ENCODE results near the gene KCNE3.

The KCNE3 gene

DNA sequence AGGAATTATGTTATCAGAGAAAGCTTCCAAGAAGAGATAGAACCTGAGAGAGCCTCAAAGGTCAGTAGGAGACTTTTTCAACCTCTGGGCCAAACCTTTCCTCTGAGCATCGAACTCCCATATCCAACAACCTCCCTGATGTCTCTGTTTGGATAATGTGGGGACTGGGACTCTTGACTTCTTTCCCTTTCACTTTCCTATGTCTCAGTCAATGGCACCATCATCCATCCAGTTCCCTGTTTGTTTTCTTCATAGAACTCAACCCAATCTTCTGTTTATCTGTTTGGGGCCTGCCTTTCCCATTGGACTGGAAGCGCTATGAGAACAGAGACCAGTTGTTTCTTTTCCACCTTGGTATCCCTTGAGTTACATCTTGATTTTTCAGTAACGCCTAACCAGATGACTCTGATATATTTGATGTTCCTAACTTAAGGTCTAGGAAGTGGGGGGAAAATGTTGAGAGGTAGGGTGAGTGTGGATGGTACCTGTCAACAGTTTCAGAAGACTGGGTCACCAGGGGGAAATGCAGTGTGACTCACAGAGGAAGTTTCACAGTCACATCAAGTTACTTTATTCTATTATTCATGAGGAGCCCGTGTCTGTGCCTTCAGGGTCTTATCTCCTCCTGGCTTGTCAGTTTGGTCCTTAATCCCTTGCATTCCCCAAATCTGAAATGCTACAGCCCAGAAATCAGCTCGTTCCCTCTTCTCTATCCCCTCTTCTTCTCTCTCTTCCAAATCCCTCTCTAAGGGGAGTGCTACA is 4.5 kb upstream of the KCNE3 start:
- no peak for DNase-seq (ENCODE audit: low spot score)

DNA sequence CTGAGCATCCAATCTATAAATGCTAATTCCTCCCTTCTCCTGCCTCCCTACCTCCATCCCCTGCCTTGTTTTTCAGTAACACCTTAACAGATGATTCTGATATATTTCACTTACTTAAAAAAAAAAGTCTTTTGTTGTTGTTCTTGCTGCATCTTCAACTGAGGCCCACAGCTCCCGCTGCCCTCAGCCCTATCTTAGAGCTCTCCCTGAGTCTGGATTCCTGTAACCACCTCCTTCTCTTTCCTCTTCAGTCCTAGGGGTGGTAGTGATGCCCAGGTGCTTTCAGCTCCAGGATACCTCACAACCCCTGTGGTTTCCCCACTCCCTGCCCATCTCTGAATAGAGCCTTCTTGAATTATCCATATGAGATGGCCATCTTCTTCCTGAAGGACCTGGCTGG is 3.7 kb upstream of the KCNE3 start:
- no peak for DNase-seq (ENCODE audit: low spot score)

DNA sequence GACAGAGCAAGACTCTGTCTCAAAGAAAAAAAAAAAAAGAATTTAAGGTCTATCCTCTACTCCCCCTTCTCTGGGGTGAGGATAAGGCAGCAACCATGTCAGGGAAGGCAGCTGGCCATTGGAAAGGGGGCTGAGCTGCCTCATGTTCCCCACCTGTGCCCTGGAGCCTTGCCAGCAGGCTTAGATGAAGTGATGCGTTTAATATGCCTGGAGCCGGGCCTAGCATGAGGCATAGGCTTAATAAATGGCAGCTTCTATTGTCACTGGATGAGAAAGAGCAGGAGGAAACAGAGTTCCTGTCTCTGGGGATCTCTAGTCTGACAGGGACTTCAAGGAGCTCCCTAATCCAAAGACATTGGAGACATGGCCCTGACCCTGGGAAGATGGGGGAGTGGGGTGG is 3.2 kb upstream of the KCNE3 start:
- no peak for DNase-seq (ENCODE audit: low spot score)

DNA sequence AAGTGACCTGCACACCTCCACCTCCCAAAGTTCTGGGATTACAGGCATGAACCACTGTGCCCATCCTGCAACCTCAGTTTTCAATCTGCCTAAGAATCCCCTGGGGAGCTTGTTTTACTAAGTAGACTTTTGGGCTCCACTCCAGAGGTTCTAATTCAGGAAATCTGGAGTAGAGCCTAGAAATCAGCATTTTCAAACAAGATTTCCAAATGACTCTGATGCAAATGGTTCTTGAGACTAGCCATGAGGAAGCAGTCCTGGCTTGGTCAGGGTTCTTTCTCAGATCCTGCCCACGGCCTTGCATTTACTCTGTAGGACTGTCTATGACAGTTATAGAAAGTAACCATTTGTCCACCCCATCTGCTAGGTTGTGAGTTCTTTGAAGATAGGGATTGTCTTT is 1.6 kb upstream of the KCNE3 start:
- no peak for DNase-seq (ENCODE audit: low spot score)

DNA sequence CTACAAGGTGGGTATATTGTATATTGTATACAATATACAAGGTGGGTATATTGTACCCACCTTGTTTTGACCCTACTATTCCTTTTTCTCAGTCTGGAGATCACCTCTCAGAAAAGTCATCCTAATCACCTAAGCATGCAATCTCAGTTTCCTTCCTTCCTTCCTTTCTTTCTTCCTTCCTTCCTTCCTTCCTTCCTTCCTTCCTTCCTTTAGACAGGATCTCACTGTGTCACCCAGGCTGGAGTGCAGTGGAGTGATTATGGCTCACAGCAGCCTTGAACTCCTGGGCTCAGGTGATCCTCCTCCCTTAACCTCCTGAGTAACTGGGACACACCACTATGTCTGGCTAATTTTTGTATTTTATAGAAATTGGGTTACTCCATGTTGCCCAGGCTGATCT is 1.2 kb upstream of the KCNE3 start:
- no peak for DNase-seq (ENCODE audit: low spot score)

DNA sequence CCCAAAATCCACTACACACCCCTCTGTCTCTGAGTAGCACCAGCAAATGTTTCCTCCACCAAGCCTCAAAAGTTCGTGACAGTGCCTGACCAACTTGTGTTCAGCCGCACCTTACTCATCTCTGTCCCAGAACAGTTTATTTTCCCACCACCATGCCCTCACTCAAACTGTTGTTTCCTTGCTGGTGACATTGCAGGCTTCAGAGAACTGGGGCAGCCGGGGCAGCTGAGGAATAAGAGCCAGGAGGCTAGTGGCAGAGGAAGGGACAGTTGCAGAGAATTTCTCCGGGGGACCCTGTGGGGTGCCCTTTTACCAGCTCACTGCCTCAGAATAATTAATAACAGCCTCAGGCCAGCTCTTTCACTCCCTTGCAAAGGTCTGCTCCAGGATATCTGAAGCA is 709 bp upstream of the KCNE3 start:
- no peak for DNase-seq (ENCODE audit: low spot score)

DNA sequence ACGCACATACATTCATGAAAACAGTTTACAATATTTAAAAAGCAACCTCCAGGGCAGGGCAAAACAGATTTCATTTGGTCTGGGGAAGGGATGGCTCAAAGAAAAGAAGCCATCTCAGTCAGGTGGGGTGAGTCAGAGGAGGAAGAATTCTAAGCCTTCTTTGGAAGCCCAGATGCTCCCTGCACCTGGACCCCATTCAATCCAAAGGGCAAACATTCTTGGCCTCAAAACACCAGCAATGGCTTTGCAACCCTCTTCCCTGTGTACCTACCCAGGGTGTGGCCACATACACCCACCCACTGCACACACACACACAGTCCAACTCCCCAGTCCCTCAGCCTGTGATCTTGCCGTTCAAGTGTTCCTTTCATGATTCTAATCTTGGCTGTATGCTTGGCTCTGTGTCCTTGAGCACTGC is 2.0 kb downstream of the KCNE3 start:
- DNase-seq (ENCODE audit: low spot score), result no peak

DNA sequence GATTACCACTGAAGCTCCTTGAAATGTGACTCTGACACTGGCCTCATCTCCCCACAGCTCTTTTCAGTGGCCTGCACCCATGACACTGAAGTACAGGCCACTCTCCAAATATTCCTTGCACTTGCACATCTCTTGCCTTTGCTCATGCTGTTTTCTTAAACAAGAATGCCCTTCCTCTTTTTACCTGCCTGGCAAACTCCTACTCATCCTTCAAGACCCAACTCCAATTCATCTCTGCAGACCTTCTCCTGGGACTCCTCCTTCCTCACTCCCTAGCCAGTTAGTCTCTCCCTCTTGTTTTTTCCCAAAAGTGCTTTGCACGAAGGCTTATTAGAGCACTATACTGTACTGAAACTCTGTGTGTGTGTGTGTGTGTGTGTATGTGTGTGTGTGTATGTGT is 2.6 kb downstream of the KCNE3 start:
- no peak for DNase-seq (ENCODE audit: low spot score)

DNA sequence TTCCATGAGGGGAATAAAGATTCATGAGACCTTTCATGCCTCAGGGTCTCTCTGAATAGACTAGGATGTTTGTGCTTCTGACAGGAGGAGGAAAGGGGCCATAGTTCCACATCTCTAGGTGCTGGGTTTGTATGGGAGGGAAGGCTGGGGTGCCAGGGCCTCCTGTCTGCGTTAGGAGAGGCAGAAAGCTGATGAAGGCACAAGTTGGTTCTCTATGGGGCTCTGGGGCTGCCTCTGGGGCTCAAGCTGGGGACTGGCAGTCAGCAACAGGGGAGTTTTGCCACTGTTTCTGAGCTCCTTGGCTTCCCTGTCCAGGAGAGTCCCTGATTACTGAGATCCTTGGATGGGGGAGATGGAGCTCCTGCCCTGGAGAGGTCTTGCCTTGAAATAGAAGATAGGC is 4.1 kb downstream of the KCNE3 start:
- DNase-seq (ENCODE audit: low spot score), result no peak

DNA sequence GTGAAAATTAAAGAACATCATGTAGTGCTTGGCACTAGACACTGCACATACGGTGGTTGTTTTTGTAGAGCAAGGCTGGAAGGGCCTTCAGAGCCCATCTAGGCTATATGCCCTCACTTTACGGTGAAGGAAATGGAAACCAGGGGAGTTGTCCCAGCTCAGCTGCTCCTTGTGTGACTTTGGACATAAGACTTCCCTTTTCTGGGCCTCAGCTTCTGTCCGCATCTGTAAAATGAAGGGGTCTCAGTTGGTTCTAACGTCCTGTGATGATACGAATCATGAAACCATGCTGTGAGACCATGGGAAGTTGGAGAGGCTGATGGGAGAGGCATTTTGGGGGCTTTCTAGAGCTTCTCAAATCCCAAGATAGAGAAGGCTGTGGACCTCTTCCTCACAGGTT is 4.7 kb downstream of the KCNE3 start:
- DNase-seq (ENCODE audit: low spot score), result no peak

DNA sequence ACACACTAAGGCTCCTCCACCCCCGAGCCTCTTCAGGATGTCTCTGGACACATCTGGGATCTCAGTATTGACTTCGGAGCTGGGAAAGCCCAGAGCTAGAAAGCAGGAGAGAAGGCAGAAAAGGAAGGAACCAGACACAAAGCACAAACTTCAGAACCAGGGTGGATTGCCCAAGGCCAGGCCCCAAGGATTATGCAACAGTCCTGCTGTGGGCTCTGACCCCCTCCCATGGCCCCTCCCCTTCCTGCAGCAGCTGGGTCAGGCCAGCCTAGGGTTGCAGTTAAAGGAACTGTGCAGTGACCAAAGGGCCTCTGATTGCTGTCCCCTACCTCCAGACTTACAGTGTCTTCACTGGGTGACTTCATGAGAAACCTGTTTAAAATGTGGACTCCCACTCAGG is 5.3 kb downstream of the KCNE3 start:
- no peak for DNase-seq (ENCODE audit: low spot score)

DNA sequence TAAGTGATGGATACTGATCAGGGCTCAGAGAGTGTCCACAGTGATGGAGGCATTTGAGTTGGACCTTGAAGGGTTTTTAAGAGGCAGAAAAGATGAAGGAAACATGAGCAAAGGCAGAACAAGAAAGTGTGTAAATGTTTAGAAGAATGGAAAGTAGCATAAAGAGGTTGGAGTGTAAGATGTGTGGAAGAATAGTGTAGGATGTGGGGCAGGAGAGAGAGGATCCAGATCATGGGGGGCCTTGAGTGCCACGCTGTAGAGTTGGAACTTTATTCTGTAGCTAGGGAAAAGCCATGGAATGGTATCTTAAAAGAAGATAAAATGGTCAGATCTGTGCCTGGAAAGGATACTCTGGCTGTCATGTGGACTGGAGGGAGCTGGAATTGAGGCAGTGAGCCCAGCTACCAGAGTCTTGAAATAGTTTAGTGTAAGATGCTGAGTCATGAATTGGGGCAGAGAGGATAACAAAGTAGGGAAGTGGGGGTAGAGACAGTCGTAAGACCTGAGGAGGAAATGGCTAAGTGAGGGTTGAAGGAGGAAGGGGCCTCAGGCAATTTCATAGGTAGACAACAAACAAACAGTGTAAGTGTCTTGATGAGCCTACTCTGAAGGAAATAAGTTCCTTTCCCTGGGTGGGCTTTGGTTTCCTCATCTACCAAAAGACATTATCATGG is 6.7 kb downstream of the KCNE3 start:
- DNase-seq (ENCODE audit: low spot score), result no peak

DNA sequence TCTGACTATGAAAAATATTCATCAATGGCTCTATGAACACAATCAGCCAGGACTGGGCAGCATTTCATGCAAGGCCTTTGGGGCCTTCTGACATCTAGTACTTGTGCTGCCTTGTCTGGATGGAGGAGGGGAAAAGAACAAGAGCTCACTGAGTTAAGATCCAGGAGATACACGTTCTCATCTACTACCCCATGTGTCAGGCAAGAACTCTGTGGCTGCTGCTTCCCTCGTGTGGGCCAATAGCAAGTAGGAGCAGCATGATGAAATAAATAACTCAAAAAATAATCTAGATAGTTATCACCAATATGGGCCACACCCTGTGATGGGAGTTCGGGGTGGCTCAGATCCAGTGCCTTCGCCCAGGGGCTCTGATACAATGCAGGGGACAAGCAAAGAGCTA is 7.3 kb downstream of the KCNE3 start:
- DNase-seq (ENCODE audit: low spot score), result no peak

DNA sequence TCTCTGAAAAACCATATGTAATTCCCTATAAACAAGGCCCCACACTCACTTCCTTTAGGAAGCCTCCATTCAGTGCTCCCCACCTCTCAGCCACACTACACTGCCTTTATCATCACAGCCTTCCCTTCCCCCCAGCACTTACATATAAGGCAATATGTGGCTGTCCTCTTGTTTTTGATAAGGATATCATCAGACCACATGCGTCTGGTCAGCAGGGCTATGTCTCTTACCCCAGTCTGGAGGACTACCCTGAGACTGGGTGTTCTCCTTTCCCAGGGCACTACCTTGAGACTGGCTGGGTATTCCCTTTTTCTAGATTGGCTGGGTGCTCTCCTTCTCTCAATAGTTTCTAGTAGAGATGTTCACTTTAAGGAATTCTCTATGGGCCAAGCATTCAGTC is 7.8 kb downstream of the KCNE3 start:
- no peak for DNase-seq (ENCODE audit: low spot score)

DNA sequence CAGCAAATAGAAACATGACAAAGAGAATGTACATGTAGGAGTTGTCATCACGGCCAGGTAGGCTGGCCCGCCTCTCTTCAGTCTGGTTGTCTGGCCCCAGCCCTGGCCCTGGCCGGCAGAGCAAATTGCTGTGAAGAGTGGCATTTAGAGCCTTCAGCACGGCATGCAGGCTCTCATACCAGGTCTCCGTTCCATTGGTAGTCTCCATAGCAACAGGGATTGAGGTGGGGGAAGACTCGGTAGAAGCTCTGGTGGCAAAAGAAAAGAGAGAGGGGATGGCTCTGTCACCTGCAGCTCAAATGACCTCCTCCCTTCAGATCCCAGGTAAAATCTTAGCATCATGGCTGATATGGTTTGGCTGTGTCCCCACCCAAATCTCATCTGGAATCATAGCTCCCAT is 10.0 kb downstream of the KCNE3 start:
- no peak for DNase-seq (ENCODE audit: low spot score)

DNA sequence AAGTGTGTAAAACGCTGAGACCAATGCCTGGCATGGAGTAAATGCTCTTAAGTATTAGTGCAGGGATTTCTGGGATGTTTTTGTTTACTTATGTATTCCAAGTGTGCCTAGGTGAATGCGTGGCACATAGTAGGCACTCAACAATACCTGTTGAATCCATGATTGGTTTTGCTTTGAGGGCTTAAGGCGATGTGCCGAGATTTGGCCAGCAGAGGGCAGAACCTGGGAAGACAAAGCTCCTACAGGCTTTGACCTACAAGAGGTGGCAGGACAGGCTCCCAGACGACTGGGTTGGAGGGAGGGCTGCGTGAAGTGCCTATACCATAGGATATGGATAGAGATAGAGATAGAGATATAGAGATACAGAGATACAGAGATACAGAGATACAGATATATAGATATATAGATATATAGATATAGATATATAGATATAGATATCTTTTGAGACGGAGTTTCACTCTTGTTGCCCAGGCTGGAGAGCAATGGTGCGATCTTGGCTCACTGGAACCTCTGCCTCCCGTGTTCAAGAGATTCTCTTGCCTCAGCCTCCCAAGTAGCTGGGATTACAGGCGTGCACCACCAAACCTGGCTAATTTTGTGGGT is 13.9 kb downstream of the KCNE3 start:
- DNase-seq (ENCODE audit: low spot score), result peak; percentile 55

DNA sequence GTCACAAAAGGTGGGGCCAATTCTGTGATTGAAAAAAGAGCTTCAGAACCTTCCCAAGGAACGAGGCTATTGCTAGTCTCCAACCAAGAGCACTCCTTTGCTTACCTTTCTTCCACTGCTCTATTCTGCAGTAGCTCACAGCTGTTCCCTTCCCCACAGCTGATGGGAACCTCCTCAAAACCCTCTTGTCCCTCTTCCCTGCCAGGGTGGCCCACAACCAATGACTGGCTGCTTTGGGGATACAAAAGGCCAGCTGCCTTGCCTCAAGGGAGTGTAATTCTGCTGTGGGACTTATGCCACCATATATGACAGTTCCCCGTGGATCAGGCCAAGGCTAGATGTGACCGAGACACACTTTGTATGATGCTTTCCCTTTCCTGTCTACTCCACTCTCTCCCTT is 15.0 kb downstream of the KCNE3 start:
- no peak for DNase-seq (ENCODE audit: low spot score)

DNA sequence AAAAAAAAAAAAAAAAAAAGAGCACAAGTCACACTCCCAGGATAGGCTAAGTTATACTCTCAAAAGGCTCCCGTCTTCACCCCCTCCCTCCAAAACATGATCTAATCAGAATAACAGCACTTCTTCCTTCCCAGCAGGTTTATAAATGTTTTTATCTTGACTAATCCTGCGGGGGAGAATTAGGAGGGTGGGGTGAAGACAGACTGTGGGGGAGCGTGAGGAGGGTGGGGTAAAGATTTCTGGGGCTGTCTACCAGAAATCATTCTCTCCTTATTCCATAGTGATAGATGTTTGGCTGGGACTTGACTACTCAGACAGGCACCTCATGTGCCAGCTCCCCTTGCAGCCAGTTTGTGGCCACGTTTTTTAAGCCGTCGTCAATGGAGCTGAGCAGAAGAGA is 17.0 kb downstream of the KCNE3 start:
- DNase-seq (ENCODE audit: low spot score), result no peak

DNA sequence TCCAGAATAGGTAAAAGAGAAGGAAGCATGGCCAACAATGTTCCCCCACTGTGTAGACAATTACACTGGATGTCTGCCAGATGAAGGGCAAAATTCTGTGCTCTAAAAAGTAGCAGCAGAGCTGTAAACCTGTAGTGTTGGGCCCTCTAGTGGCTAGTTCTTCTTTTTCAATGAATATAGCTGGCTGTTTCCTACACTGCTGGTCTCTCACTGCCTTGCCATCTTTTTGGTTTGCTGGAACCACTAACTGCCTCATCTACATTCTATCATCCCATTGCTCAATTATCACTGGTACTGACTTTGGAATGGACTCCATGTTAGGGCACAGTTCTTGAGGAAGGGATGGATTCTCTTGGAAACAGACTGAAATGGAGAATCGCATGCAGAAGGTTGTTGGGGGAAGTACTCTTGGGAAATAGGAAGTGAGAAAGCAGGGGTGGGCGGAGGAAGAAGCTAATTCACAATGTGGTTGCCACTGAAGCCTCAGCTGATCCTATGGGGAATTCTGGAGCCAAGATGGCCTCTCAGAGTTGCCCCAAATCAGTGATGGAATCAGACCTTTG is 17.9 kb downstream of the KCNE3 start:
- peak; percentile 68 for DNase-seq (ENCODE audit: low spot score)

DNA sequence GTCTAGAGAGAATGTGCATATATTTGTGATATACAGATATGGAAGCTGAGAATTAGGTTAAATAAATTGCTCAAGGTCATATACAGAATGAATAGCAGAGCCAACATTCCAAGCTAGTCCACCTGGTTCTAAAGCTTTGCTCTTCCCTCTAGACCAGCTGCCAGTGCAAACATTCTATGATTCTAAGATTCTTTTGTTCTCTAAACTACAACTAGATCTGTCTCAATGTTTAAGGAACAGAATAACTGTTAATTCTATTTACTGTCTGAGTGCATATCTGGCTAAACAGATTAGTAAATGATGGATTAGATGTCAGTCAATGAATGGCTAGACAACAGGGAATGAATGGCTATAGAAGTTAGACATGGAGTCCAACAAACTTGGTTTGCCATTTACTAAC is 19.6 kb downstream of the KCNE3 start:
- no peak for DNase-seq (ENCODE audit: low spot score)

DNA sequence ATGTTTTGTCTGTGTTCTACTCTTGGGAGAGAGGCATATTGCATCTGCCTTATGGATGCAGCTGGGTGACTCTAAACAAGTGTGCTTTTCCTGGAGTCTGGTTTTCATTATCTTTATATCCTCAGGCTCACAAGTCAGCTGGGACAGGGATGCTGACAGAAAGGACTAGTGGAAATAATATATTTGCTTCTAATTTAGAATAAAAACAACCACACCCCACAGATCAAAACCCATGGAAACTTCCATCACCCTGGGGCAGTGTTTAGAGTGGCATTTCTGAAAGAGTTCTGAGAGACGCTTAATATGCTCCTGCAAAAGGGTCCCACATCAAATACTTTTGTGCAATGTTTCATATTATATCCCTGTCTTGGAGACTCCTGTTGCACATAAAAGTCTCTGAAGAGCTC is 20.8 kb downstream of the KCNE3 start:
- no peak for DNase-seq (ENCODE audit: low spot score)

DNA sequence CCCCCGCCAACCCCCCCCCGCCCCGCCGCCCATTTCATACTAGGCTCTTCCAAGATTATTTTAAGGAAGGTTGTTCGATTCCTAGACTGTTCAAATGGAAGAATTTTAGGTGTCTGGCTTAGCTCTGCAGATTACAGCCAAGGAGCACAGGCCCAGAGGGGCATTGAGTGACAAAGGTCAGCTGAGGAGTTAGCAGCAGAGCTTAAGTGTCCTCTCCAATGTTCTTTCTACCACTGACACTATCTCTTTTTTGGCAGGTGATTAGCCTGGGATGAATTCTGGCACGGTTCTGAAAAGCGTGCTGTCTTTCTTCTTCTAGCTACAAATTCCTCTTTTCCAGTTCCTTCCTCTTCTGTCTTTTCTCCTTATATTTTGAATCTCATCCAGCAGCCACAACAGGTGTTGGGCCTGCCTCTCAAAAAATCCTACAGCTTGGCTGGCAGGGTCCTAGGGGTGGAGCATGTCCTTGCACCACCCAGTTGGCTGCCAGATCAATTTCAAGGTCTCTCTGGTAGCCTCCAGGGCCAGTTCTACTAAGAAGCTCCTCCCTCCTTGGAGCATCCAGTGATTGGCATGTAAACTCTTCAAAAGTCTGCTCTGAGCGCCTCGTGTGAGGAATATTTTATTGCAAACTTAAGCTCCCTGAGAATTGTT is 23.0 kb downstream of the KCNE3 start:
- no peak for DNase-seq (ENCODE audit: low spot score)

All from CD4-positive, alpha-beta T cell treated with Interleukin-15 for 4 hours (primary cell).